GM21825 (cell line): ENCODE data around the gene RRP8.

Experiments
- ATAC-seq: cut with Tn5 transposase; IDR thresholded peaks from one replicate; pipeline ENCODE4 v1.9.1; 2021; ENCODE audit warnings: mild to moderate bottlenecking, moderate library complexity; ENCODE audit not compliant: unreplicated experiment

Gene RRP8

GRCh38 chr11:6633422-6634408, 30.3 kb upstream of the RRP8 start:
- ATAC-seq, result no peak

DNA sequence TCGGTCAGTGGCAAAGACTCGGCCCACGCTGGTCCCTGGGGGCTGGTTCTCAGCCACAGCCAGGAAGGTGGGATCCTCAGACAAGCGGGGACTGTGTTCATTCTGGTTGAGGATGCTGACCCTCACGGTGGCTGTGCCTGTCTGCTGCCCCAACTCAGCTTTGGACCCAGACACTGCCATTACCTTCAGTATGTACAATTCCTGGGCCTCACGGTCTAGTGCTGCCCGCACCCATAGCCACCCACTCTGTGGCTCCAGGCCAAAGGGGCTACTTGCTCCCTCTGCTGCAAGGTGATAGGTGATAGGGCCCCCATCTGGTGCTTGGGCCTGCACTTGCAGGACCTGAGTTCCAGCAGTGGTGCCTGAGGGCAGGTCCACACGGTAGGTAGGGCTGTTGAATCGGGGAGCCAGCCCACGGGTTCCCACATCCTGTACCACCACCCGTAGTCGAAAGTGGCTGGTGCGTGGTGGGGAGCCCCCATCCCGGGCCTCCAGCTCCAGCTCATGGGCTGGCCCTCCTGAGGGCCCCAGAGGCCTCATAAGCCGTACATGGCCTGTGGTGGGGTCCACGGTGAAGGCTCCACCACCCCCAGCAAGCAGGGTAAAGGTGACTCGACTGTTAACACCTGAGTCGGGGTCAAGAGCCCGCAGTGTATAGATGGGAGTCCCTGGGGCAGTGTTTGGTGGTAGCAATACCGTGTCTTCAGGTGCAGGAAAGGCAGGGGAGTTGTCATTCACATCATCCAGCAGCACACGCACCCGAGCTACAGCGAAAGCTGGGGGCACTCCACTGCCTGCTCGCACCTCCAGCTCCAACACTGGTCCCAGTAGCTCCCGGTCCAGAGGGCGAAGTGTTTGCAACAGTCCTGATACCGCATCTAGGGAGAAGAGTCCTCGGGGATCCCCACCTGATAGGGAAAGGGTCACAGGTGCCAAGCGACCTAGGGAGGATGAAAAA, 29.0 kb upstream of the RRP8 start:
- no peak for ATAC-seq

DNA sequence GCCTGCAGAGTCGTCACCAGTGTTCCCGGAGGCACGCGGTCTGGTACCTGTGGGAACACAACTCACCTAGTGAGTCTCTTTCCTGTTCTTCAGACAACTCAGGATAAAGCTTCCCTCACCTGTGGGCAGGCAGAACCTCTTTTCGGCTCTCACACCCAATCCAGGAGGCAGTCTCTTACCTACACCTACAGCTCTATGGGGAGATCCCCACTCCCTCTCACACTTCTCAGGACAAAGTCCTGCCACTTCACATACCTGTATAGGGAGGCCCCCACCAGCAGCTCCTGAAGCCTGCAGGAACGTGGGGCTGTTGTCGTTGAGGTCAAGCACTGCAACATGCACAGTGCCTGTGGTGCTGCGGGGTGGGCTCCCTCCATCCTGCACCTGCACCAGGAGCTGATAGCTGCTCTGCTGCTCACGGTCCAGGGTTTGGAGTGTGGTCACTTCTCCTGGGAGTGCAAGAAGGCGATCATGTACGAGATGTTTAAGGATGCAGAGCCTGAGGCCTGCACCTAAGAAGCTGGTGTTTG, 28.0 kb upstream of the RRP8 start:
- ATAC-seq, result no peak

GRCh38 chr11:6630632-6631291, 27.3 kb upstream of the RRP8 start:
- ATAC-seq, result no peak

- ATAC-seq, result no peak
Measured at GRCh38 chr11:6629892-6630631, 26.6 kb upstream of the RRP8 start.

- ATAC-seq, result no peak
Measured at GRCh38 chr11:6629573-6629891, 26.1 kb upstream of the RRP8 start.

DNA sequence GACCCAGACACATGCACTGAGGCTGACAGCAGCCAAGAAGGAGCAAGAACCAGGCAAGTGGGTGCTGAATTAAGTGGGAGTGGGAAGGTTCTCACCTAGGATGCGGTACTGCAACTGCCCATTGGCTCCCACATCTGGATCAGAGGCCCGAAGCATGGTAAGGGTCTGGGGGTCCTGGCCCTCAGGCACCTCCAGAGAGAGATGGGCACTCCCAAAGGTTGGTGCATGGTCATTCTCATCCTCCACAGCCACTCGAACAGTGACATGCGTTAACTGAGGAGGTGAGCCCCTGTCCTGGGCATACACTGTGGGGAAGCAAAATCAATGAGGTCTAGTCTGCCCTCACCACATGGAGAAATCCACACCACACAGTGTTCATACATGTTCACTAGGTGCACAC, 25.1 kb upstream of the RRP8 start:
- ATAC-seq, result no peak

DNA sequence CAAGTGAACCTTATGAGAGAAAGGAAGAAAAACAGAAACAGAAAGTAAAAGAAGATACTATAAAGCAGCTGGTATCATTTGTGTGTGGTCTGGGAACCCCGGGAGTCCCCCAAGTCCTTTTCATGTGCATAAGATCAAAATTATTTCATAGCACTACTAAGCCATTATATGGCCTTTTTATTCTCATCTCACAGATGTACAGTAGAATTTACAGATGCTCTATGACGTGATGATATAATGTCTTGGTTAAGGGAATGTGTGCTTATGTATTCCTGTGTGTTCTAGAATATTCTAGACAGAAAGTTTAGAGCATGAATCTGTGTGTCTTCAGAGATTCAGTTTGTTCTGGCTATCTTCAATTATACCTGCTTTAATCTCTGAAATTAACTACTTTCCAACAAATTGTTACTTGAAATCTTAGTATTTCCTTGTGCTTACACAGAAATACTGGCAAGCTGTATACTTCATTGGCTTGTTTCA, 24.4 kb upstream of the RRP8 start:
- ATAC-seq, result peak; percentile 71

- ATAC-seq, result no peak
Measured at GRCh38 chr11:6626971-6627761, 23.8 kb upstream of the RRP8 start.

DNA sequence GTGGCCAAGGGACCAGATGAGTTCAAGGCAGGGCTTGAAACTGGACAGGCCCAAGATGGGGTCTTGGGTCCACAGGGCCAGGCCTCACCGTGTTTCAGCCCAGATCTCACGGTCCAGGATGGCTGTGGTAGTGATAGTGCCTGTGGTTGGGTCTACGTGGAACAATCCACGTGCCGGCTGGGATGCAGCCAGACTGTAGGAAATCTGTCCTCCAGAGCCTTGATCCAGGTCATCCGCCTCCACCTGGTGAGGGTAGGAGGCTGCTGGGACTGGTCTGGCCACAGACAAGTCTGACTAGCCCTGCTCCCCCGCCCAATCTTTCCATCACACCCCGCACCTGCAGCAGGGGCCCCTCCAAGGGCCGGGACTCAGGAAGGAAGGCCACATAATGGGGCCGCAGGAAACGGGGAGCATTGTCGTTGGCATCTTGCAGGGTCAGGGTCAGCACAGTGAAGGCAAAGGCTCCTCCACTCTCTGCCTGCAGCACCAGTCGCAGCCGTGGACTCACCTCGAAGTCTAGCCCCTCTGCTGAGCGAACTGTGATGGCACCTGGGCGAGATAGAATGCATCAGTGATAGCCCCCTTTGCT, 22.5 kb upstream of the RRP8 start:
- no peak for ATAC-seq

DNA sequence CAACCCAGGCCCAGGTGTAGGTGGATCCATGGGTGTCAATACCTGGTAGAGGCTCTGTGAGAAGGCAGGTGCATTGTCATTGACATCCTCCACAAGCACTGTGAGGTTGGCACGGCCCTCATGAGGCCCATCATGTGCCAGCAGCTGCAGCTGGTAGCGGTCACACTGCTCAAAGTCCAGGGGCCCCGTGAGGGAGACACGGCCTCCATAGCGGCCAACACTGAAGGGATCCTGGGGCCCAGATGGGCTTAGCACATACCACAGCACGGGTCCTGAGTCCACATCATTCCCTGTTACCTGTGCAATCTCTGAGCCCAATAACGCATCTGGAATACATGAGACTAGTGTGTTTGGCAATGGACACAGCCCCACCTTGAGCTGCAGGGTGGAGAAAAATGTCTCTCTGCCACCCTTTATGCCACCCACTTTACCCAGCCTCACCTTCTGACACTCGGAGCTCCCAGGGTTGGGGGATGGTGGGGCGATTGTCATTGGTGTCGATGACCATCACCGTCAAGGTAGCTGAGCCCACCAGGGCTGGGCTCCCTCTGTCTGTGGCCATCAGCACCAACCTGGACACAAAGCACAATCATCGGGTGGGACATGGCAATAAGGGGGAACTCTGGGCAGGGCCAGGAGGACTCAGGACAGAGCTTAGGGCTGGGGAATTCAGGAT, 21.9 kb upstream of the RRP8 start:
- ATAC-seq, result no peak

GRCh38 chr11:6623391-6624363, 20.3 kb upstream of the RRP8 start:
- no peak for ATAC-seq

GRCh38 chr11:6622261-6623171, 19.1 kb upstream of the RRP8 start:
- no peak for ATAC-seq

DNA sequence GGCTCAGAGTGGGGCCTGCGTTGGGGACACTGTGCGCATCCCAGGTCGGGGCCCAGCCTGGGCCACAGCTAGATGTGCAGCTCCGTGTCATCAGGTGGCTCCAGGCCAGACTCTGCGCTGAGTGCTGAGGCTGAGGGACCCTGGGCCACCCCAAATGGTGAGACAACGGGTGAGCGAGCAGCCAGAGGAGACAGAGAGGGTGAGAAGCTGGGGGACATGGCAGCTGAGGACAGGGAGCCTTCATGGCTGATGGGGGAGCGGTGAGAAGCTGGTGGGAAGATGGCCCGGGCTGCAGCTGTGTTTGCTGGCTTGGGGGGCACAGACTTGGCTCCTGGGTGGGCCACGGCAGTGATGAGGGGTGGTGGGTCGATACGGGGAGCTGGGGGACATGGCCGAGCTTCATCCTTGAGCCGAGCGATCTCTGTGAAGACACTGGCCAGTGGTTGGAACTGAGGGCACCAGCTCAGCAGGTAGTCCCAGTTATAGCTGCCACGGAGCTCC, 18.3 kb upstream of the RRP8 start:
- ATAC-seq, result no peak

GRCh38 chr11:6620636-6621035, 17.2 kb upstream of the RRP8 start:
- ATAC-seq, result no peak
